Cardiac septum (tissue), 1 donor: ENCODE measurements around the gene NTRK2. TPM values are rescaled to one million over a fixed set of nuclear protein-coding genes. Genes with fewer than 3 reads are reported as not detected.
"Not testable (repeated sequence)": the region's sequence is repeated elsewhere in the genome, so short reads cannot be mapped to it uniquely, and the experiment has no call there.

ENCODE experiments used
- DNase-seq: peaks from one replicate; pipeline ENCODE4 v3.0.0-alpha.2; 2020; ENCODE audit warnings: low spot score
- intact Hi-C: fragments of 100-400 bp; cut with DNase I; formaldehyde crosslinking; loops from one replicate; pipeline ENCODE4 v1.14.0; 2022
- total RNA-seq: library from RNA; stranded (reverse); fragmentation: NEBNext Ultra II Directional; extraction: Animal tissue kit (Norgen Biotek cat#: 25700); gene quantifications from one replicate; pipeline ENCODE4 v1.2.1, GENCODE V29; 2021
- donor health status: DM: no; HTN: no; CAD: no.

The NTRK2 gene
- total RNA-seq, 1 donor from 2014 or later = 3.7 TPM

DNA sequence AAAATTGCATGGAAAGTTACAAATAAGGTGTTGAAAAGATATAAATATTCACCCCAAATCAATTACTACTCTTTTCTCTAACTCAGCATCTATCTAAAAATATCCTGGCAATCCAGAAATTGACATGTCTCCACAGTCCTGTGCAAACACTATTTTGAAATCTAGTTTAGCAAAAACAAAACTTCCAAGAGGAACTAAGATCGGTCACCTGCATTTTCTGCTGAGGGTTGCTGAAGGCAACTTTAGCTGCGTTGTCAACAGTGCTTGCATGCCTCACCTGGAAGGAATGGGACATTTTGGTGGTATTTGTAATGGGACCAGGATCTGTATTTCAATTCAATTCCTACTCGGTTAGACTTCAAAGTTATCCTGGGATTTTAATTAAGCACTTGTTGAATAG, 398.3 kb downstream of the NTRK2 start:
- DNase-seq = no peak
- intact Hi-C loops = no loop called here

DNA sequence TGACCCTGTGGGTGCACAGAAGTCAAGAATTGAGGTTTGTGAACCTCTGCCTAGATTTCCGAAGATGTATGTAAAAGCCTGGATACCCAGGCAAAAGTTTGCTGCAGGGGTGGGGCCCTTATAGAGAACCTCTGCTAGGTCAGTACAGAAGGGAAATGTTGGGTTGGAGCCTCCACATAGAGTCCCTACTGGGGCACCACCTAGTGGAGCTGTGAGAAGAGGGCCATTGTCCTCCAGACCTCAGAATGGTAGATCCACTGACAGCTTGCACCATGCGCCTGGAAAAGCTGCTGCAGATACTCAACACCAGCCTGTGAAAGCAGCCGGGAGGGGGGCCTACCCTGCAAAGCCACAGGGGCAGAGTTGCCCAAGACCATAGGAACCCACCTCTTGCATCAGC, 399.9 kb downstream of the NTRK2 start:
- intact Hi-C loops, DNase-seq: not testable (repeated sequence)
